ENCODE measurements around the gene RASA3.
A peak's percentile ranks its signal among the peaks of the same experiment; 100 is the strongest.
"Not testable (repeated sequence)": the region's sequence is repeated elsewhere in the genome, so short reads cannot be mapped to it uniquely, and the experiment has no call there.

The RASA3 gene

DNA sequence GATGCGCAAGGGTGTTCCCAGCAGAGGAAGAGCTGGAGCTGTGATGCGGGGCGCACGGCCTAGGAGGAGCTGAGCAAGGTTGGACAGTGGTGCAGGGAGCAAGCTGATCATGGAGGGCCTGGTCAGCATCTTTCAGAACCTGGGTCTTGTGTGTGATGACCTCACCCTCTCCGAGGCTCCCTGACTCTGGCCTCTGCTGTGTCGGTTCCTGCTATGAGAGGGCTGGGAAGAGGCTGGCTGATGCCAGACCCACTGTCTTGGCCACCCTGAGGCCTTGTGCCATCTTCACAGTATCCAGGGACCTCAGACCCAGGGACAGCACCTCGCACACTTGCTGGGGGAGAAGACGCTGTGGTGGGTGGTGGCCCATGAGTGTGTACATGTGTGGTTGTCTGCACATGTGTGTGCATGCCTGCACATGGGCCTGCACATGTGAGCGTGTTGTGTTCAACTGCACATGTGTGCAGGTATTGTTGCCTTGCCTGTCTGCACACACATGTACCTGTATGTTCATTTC, 142.0 kb downstream of the RASA3 start:
- DNase-seq (ENCODE audit: low read depth, low spot score): no peak

DNA sequence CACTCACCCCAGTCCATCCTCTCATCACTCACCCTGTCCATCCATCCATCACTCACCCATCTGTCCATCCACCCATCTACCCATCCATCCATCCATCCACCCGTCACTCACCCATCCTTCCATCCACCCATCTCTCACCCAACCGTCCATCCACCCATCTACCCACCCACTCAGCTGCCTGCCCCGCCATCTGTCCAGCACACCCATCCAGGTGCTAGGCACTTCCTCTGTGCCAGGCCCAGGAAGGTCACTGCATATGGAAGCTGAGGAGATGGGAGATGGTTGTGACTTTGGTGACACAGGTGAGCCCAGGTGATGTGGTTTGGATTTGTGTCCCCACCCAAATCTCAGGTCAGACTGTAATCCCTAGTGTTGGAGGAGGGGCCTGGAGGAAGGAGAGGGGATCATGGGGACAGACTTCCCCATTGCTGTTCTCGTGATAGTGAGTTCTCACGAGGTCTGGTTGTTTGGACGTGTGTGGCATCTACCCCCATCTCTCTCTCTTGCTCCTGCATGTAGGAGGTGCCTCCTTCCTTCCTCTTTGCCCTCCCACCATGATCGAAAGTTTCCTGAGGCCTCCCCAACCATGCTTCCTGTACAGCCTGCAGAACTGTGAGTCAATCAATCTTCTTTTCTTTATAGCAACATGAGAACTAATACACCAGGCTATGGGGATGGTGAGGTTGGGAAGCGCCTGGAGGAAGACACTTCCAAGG, 142.7 kb downstream of the RASA3 start:
- DNase-seq (ENCODE audit: low read depth, low spot score): no peak

DNA sequence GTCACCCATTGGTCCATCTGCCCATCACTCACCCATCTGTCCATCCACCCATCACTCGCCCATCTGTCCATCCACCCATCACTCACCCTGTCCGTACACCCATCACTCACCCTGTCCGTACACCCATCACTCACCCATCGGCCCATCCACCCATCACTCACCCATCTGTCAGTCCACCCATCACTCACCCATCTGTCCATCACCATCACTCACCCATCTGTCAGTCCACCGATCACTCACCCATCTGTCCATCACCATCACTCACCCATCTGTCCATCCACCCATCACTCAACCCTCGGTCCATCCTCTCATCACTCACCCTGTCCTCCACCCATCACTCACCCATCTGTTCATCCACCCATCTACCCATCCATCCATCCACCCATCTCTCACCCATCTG, 143.6 kb downstream of the RASA3 start:
- DNase-seq (ENCODE audit: low read depth, low spot score): not testable (repeated sequence)

DNA sequence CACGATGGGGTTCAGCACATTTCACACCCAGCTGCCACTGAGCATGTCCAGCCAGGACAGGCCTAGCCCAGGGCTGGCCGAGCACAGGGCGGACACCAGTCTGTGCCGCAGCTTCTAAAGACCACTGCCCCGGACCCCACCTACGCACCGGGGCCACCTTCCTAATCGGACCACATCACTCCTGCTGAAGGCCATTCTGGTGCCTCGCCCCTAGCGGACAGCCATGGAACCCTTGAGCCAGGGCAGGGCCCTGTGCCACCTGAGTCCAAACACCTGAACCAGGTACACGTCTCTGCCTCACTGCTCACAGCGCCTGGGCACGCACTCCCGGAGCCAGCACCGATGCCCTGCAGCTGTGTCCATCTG, 150.1 kb downstream of the RASA3 start:
- DNase-seq (ENCODE audit: low read depth, low spot score): no peak

DNA sequence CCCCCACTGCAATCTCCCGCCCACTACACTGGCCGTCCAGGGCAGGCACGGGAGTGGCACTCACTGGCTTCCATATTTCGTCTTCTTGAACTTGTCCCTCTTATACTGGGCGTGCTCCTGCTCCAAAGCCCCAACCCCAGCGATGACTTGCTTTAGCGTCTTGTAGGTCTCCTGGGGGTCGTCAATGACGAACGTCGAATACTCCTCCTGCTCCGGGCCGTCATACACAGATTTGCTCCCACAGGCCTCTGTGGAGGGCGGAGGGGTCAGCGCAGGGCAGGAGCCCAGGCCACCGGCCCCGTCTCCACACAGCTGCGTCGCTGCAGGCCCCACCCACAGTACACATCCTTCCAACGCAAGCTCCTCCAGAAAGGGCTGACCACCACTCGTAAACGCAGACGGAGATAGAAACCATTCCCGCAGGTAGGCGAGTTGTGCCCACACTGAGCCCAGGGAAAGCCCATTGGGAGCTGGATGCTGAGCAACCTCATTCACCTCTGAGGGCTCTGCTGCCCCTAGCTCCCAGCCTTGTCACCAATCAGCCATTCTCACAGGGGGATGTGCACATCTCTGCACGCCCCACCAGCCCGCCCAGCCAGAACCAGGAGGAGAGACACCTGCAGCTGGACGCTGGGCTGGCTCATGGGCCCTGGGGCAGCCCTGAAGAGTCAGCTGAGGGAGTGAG, 150.7 kb downstream of the RASA3 start:
- no peak for DNase-seq (ENCODE audit: low read depth, low spot score)

DNA sequence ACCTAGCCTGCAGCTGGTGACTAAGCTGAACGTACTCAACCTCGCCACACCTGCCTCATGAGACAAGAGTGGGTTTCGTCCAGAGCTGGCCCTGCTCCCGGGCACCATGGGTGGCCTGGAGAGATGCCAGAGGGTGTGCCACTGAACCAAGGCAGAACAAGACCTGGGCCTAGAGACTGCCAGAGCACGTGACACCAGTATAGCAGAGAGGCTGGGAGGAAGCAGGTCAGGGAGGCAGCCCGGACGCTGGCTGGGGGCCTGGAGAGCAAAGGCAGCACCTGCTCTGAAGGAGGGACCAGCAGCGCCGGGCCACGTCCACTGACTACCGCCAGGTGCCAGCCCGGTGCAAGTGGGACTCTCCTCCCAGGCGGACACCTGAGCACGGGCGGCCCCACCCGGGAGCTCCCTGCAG, 151.2 kb downstream of the RASA3 start:
- peak; percentile 70 for DNase-seq (ENCODE audit: low read depth, low spot score)

DNA sequence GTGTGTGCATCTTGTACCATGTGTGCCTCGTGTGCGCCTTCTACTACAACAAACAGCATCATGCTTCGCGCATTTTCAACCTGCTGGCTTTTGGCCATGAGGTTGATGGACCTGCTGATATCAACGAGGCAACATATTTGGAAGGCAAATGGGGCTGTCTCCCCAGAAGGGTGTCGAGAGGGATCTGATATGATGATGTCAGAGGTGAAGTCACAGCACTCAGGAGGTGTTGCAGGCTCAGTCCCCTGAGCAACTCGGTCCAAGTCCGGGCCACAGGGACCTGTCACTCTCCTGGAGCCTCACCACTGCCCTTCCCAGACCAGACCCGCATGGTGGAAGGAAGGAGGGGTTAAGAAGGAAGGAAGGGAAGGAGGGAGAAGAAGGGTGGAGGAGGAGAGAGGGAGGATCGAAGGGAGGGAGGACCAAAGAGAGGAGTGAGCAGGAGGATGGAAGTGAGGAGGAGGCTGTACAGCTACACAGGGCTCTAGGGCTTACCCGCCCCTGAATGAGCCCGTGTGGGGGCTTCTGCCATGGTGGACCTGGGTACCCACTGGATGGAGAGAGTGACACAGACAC, 151.8 kb downstream of the RASA3 start:
- DNase-seq (ENCODE audit: low read depth, low spot score): no peak

DNA sequence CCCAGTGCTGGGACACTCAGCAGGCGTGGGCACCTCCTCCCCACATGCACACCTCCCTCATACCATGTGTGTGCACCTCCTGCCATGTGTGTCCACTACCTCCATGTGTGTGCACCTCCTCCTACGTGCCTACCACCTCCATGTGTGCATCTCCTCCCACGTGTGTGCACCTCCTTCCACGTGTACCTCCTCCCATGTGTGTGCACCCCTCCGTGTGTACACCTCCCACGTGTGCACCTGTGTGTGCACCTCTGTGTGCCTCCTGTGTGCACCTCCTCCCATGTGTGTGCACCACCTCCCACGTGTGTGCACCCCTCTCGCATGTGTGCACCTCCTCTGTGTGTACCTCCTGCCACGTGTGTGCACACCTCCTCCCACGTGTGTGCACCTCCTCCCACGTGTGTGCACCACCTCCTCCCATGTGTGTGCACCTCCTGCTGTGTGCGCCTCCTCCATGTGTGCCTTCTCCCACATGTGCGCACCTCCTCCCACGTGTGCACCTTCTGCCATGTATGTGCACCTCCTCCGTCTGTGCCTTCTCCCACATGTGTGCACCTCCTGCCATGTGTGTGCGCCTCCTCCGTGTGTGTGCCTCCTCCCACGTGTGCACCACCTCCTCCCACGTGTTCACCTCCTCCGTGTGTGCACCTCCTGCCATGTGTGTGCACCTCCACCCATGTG, 152.5 kb downstream of the RASA3 start:
- DNase-seq (ENCODE audit: low read depth, low spot score): no peak

DNA sequence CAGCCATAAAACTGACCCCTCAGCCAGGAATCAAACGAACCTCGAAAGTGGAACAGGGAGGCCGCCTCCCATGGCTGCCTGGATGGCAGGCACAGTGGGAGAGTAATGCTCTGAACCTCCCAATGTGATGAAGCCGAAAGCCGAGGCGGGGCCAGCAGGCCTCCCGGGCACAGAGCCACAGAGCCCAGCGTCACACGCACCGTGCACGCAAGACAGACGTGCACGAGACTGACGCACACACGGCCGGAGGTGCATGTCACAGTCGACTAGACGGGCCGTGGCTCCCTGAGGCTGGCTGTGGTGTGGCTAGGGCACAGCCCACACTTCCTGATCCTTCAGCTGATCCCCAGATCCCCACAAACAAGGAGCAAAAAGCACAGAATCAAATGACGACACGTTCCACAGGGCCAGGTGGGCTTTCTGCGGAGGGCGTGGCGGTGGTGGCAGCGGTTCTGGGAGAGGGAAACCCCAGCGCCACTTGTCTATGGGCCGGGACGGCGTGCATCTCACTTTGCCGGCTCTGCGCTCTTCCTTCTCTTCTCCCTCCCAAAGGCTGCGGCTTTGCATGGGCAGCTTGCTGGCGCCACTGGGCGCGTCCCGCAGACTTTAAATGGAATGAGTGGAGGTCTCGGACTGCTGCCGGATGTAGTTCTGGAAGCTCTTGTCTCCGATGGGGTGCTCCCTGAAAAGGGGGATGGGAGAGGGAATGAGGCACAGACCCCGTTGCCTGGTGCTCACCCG, 153.5 kb downstream of the RASA3 start:
- no peak for DNase-seq (ENCODE audit: low read depth, low spot score)

DNA sequence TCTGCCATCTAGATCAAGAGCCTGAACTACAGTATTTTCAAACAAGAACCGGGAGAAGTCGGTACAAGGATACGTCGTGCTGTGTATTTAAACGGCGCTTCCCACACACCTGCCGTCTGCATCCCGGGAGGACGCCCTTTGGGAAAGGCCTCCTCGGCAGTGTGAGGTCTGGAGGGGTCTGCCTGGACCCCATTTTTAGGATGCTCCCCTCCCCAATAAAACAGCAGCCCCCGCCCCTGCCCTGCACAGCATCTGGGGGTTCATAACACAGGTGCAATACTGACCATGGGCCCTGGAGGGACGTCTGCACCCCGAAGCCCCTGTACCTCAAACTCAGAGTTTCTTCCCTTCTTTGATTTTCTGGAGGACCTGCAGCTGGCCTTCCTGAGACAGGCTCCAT, 154.4 kb downstream of the RASA3 start:
- DNase-seq (ENCODE audit: low read depth, low spot score): no peak

DNA sequence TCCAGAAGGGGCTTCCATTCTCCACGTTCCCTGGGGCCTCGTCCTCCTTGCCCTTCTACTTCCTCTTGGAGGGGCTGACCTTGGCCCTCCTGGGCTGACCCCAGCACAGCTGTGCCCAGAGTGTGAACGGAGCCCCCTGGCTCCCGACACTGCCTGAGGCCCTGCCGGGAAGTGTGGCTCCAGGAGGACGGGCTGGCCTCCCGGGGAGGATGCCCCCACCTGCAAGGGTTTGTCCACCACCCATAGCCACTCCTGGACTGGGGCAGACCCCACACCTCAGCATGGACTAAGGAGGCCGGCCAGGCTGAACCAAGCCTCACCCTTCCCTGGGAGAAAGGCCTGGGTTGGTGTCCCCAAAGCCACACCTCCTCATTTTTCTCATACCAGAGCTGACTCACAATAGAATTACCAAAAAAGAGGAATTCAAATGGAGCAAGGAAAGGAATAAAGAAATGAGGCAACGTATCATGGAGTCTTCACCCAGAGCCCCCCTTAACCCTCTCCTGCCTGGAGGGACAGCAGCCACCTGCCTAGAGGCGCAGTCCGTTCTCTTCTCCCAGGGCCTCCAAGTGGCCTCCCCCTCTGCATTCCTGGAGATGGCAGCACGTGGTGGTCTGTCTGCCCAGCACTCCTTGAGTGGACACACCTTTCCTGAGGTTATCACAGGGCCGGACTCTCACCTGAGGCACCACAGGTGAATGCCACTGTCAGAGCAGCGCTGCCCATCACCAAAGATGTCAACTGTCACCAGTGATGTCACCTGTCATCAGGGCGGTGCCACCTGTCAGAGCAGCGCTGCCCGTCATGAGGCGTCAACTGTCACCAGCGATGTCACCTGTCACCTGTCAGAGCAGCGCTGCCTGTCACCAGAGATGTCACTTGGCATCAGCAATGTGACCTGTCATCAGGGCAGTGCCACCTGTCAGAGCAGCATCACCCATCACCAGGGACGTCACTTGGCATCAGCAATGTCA, 155.4 kb downstream of the RASA3 start:
- no peak for DNase-seq (ENCODE audit: low read depth, low spot score)

DNA sequence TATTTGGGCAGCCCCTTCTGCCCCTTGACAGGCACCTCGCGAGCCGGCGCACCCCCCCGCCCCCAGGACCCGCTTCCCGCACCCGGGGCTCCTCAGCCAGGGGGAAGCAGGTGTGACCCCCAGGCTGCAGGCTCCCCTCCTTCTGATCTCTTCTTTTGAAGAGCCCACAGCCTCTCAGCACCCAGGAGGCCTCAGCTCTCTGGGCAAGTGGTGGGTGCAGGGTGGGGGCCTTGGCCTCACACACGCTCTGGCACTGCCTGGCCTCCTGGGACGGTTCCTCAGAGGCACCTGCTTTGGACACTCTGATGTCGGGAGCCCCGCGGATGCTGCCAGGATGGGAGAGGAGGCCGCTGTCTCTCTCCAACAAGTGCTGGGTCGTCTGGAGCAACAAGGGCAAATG, 157.0 kb downstream of the RASA3 start:
- DNase-seq (ENCODE audit: low read depth, low spot score): no peak

DNA sequence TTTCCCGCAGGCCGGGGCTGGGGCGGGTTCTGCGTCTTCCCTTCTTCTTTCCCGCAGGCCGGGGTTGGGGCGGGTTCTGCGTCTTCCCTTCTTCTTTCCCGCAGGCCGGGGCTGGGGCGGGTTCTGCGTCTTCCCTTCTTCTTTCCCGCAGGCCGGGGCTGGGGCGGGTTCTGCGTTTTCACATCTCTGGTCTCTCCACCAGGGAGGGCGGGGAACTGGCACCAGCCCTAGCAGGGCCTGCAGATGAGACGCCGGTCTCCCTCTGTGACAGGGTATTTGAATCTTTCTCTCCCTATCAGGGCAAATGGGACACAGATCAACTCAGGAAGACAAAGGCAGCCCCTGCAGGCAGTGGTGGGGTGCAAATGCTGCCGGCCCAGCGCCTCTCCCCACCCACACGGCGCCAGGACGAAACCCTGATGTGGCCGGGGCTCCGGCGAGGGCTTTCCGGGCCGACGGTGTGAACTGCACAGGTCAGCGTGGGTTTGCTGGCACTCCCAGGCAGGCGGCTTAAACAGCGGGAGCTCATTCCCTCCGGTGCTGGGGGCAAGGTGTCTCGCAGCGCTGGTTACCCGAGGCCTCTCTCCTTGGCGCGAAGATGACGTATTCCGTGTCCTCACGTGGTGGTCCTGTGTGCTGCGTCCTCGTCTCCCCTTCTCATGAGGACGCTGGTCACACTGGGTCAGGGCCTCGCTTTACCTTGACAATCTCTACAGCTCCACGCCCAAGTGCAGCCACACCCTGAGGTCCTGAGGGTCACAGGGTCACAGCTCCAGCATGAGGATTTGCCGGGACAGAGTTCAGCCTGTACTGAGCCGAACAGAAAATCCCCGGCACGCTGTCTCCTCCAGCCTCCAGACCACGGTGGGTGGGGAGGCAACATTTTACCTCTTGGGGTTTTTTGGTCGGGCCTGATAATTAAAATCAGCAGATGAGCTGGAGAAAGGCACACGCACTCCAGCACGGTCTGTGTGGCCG, 157.8 kb downstream of the RASA3 start:
- DNase-seq (ENCODE audit: low read depth, low spot score): no peak

DNA sequence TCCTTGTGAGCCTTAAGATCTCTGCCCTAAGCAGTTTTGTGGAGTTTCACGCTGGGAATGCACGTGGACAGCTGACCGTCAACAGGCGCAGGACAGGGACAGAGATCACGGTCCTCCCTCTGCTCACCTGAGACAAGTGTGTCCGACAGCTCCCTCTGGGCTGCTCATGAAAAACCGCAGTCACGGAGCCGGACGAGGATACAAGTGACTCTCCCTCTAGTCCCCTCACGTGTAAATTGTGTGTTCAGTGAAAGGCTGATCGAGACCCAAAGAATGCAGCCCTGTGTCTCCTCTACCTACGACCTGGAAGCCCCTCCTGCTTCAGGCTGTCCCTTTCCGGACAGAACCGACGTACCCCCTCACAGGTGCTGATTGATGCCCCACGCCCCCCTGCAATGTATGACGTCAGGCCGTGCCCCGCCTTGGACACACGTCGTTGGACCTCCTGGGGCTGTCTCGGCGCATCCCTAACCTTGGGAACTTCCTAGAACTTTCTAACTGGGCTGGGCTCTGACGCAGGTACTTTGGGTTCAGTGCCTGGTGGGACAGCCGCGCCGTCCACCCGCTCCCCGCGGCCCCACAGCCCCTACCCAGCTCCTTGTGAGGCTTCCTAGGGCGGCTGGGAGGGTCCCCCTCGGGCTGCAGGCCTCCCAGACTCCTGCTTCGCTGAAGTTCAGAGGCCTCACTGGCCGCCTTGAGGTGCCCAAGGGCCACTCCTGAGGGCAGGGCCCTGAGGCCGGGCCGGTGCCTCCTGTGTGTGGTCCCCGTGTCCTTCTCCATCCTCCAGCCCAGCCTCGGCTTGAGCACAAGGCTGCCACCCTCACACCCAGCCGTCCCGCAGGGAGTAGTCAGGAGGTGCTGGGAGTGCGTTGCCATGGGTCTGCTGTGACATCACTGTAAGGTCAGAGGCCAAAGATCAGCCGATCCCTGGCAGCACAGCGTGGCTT, 158.9 kb downstream of the RASA3 start, which contains the start of gene C13orf46:
Gene C13orf46 (minus strand): TSS at position 859 of the 947 bp plus-strand sequence. CDS start 79 bp downstream, at position 780.
- no peak for DNase-seq (ENCODE audit: low read depth, low spot score)

DNA sequence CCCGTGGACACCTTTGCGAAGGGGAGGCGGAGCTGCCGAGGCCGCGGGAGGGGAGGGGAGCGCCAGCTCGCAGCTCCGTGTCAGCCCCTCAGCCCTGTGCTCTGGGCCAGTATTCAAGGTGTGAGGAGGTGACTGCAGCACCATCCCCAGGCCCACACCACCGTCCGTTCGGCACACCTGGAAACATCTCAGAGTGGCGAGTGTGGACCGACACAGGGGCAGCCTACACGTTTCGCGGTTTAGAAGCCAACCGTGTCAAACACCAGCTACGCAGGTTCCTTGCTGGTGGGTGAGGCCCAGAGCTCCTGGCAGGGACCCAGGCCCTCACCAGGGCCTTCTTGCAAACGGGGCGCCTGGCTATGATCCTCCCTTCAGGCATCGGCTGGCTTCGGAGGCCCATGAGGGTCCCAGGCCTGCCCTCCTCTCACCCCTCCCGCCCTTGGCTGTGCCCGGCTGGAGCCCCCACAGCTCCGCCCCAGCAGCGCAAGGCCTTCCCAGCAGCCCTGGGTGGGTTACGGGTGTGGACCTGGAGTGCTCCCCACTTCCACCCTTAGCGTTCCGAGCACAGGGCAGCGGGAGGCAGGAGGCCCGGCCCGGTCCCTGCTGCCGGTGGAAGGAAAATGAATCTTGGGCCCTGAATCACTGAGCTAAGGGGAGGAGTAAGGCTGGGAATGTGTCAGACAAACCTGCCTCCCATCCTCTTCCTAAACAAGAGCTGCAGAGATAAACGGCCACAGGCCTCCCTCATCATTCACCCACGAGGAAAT, 159.8 kb downstream of the RASA3 start:
- no peak for DNase-seq (ENCODE audit: low read depth, low spot score)

DNA sequence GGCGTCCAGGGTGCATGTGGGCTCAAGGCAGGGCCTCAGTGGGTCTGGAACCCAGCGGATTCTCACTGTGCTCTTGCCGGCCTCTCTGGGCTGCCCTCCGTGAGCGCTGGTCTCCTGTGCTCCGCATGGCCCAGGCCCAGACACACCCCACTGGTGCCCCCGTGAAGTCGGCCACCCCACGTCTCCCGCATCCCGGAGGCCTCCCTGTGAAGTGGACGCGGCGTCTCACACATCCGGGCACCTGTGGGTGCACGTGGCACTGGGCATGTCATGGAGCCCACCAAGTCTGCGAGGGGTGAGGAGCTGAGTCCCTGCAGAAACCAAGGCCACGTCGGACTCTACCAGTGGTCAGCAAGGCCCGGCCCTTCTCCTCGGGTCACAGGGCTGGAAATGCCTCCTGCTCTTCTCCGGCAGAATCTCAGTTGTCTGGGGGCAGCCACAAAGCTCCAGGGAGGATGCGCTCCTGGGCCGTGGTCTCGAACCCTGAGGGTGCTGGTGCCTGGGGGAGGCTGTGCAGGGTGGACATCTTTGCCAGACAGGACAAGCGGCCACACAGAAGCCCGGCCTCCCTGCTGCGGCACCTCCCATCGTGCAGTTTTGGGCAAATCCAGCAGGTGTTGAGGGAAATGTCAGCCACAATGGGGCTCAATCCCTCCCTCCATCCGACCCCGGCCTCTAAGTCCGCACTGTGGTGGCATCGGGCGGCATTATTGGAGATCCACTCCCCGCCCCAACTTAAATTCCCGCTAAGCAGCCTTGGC, 160.8 kb downstream of the RASA3 start:
- no peak for DNase-seq (ENCODE audit: low read depth, low spot score)
